HG03378 (cell line): ENCODE measurements around the gene PGLYRP2.
"Not testable (repeated sequence)": the region's sequence is repeated elsewhere in the genome, so short reads cannot be mapped to it uniquely, and the experiment has no call there.

Experiments
- ATAC-seq: cut with Tn5 transposase; IDR thresholded peaks from one replicate; pipeline ENCODE4 v1.9.1; 2021; ENCODE audit warnings: mild to moderate bottlenecking, moderate library complexity; ENCODE audit not compliant: unreplicated experiment

PGLYRP2 gene

DNA sequence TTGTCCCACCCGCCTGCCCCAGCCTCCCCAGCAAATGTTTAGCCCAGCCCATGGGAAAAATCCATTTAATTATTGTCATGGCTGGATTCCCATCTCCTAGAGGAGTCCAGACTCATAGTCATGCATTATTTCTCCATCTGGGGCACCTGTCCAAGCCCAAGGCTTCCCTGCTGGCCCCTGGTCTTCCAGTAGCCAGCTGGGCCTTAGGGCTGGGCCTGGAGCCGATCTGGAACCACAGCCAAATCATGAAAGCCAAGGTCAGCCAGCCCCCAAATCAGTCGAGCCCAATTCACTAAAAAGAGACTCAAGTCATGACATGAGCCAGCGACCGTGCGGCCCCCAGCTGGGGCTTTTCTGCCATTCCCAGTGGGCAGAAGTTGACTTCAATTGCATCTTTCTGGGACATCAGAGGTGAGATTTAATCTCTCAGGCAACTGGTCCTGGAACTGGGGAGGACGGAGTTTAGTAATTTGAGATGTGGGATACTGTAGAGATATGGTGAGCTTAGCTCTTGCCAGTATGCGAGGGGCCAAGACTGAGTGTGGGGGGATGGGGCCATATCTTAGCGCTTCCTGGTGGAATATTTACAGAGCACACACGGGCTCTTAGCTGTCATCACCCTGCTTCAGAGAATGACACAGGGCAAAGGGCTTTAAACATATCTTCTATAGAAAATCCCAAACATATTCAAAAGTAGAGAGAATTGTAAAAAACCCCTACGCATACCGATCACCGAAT is 9.4 kb upstream of the PGLYRP2 start:
- no peak for ATAC-seq

DNA sequence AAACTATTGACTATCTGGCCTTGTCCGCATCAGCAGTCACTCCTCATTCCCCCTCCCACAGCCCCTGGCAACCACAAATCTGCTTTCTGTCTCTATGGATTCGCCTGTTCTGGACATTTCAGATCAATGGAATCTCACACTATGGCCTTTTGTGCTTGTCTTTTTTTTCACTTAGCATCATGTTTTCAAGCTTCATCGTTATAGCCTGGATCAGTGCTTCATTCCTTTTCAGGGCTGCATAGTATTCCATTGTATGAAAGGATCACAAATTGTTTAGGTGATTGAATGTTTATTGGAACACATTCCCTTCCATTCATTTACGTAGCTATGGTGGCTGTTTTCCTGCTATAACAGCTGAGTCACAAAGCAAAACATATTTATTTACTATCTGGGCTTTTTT is 7.7 kb upstream of the PGLYRP2 start:
- ATAC-seq = no peak

DNA sequence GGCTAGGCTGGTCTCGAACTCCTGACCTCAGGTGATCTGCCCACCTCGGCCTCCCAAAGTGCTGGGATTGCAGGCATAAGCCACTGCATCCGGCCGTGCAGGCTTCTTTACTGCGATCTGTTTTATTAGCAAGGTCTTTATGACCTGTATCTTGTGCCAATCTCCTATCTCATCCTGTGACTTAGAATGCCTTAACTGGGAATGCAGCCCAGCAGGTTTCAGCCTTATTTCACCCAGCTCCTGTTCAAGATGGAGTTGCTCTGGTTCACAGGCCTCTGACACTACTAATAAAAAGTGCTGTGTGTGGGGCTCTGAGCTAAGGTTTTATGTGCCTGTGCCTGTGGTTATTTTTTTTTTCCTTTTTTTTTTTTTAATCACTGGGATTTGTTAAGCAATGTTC is 6.5 kb upstream of the PGLYRP2 start:
- ATAC-seq = not testable (repeated sequence)

DNA sequence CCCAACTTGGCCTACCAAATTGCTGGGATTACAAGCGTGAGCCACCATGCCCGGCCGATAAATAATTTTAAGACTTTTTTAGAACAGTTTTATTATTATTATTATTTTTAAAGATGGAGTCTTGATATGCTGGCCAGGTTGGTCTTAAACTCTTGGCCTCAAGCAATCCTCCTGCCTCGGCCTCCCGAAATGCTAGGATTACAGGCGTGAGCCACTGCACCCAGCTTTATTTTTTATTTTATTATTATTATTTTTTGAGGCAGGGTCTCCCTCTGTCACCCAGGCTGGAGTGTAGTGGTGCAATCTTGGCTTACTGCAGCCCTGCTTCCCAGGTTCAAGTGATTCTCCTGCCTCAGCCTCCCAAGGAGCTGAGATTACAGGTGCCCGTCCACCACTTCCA is 1.7 kb upstream of the PGLYRP2 start:
- ATAC-seq = not testable (repeated sequence)

DNA sequence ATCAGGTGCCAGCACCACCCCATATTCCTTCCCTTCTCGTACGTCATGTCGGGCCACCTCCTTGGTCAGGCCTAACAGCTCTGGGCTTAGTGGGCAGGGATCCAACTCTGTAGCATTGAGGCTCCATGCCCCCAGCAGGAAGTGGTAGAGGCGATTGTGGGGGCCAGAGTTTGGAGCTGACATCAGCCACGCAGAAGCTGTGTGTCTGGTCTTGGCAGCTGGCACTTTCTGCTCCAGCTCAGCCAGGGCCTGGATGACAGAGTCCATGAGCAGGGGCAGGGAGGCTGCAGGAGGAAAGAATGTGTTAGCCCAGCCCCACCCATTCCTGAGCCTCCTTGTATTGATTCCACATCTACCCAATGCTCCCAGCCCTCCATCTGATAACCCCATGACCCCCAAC is 3.0 kb downstream of the PGLYRP2 start:
- ATAC-seq = no peak

DNA sequence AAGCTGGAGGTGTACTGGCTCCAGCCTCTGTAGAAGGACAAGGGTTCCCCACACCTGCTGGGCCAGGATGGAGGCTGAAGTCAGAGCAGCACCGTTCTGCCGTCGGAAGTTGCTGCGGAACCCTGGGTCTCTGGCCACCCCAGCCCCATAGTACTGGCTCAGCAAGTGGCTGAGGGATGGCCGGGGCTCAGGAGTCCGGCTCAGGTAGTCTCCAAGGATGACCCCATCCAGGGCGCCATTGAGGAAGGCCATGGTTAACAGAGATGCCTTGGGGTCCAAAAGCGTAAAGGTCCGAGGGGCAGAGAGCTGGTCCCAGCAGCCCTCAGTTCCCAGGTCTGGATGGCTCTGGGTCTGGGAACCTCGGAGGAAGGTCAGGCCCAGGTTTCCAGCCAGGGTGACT is 3.7 kb downstream of the PGLYRP2 start:
- no peak for ATAC-seq

DNA sequence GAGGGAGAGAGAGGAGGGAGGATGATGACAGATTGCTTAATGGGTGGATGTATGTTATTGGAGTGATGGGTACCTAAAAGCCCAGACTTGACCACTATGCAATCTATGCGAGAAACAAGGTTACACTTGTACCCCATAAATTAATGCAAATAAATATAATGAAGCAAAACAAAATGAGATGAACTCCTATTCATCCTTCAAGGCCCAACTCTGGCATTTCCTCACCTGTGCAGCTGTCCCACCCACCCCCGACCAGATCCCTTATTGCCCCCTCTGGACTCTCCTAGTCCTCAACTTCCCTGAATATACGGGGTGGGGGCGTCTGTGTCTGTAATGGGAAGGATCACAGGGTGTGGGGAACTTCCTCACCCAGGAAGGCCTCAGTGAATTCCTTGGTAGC is 4.1 kb downstream of the PGLYRP2 start:
- ATAC-seq = no peak

DNA sequence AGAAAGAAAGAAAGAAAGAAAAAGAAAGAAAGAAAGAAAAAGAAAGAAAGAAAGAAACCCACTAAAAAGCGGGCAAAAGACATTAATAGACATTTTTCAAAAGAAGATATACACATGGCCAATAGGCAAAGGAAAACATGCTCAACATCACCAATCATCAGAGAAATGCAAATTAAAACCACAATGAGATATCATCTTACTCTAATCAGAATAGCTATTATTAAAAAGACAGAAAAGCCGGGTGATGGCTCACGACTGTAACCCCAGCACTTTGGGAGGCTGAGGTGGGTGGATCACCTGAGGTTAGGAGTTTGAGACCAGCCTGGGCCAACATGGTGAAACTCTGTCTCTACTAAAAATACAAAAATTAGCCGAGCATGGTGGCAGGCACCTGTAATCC is 5.5 kb downstream of the PGLYRP2 start:
- not testable (repeated sequence) for ATAC-seq

DNA sequence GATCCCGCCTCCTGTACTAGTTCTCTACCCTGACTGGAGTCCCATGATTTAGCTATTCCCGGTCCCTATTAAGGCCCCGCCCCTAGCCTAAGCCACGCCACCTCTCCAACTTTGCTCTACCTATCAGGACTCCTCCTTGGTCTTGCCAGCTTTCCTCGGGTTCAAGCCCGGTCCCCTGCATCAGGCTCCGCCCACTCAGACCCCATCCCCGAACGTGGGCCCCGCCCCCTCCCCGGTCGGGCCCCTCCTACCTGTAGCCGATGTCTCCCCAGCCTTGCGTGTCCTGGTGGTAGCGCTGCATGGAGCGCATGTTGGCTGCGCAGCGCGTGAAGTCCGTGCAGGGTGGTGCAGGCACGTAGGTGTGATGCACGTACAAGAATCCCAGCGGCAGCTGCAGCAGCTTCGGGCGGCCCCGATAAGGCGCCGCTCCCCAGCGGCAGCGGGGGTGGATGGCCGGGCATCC is 7.6 kb downstream of the PGLYRP2 start:
- no peak for ATAC-seq

DNA sequence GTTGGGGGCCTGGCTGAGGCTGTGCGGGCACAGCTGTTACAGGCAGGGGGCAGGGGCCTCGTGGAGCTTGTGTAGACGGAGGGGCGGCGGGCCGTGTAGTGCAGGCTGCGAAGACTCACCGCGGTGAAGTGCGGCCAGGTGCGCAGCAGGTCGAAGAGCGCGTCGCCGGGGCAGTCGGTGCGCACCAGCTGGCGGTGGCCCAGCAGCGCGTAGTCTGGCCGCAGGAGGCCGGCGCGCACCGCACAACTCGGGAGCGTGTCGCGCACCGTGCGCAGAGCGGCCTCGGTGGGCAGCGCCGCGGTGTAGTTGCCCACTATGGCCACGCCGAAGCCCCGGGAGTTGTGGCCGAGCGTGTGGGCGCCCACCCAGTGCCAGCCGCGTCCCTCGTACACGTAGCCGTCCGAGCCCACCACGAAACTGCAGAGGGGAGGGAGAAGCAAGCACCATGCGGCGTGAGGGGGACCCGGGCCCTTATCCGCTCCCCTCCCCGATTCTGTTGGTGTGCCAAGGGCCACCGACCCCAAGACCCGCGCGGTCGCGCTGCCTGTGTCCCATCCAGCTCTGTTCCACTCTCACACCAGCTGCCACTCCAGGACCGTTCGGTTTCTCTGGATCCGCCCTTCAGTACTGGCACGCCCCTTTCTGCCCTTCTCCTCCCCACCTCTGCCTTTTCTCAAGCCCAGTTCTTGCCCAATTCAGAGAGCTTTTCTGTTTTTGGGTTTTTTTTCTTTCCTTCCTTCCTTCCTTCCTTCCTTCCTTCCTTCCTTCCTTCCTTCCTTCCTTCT is 9.6 kb downstream of the PGLYRP2 start:
- no peak for ATAC-seq

DNA sequence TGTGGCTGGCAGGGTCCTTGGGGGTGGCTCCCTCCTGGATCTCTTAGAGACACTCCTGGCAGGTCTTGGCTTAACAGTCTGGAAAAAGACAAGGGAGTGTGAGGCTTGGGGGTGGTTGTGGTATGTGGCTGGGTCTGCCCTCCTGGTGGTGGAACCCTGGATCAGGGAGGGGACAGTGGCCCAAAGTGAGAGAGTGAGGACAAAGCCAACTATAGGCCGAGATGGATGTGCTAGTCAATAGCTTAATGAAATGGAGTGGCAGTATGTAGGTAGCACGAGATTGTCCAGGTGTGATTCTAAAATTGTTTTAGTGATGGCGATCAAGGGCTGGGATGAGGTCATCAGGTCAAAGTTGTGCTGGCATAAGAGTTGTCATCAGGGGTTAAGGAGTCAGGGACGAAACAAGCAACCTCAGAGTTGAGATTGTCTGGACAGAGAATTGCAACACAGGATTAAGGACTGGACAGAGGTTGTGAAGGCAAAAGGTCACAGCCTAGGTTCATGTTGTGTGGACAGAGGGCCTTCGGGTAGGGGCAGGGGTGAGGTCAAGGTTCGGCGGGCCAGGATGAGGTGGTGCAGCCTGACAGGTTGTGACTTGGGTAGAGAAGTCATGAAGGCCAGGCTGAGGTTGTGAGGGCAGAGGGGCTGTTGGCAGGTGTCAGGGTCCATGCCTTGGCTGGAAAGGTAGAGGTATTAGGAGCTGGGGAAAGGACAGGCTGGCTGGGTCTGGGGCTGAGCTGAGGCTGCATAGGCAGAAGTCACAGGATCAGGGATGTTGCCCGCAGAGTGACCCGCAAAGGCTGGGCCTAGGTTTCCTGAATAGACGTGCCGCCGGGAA is 10.4 kb downstream of the PGLYRP2 start:
- no peak for ATAC-seq

DNA sequence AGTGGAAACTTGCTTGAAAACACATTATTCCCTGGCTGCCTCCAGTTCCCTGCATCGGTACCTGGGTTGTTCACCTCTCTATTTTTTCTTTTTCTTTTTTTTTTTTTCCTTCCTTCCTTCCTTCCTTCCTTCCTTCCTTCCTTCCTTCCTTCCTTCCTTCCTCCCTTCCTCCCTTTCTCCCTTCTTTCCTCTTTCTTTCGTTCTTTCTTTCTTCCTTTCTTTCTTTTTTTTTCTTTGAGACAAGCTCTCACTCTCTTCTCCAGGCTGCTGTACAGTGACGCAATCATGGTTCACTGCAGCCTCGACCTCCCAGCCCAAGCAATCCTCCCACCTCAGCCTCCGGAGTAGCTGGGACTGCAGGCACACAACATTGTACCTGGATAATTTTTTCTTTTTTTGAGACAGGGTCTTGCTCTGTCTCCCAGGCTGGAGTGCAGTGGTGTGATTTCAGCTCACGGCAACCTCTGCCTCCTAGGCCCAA is 11.5 kb downstream of the PGLYRP2 start:
- no peak for ATAC-seq

DNA sequence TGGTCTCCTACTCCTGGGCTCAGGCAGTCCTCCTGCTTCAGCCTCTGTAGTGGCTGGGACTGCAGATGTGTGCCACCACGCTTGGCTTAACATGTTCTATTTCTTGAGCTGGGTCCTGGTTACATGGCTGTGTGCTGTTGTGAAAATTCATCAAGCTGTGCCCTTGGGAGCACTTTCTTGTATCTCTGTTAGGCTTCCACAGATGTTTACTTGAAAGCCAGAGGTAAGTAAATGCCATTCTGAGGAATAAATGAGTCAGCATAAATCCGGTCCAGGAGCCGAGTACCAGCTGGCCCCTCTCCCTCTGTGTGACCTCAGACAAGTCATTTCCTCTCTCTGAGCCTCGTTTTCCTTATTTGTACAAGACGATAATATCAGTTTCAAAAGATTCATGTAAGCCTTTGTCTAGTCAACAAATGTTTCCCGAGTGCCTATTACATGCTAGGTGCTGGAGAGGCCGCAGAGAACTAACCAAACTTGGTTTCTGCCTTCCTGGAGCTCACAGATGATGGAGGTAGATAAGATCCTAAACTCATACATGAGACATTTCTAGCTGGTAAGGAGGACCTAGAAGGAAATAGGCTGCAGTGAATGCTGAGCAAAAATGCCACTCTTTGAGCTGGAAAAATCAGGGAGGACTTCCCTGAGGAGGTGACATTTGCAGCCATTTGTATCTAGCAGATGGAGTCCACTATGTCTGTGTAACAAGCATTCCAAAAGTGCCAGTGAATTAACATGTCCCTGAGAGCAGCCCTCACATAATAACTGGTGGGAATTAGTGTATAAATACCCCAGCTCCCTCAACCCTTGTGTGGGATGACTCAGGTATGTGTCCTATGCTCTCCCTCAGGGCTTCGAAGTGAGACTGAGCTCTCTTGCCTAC is 12.2 kb downstream of the PGLYRP2 start:
- ATAC-seq = peak; percentile 61

DNA sequence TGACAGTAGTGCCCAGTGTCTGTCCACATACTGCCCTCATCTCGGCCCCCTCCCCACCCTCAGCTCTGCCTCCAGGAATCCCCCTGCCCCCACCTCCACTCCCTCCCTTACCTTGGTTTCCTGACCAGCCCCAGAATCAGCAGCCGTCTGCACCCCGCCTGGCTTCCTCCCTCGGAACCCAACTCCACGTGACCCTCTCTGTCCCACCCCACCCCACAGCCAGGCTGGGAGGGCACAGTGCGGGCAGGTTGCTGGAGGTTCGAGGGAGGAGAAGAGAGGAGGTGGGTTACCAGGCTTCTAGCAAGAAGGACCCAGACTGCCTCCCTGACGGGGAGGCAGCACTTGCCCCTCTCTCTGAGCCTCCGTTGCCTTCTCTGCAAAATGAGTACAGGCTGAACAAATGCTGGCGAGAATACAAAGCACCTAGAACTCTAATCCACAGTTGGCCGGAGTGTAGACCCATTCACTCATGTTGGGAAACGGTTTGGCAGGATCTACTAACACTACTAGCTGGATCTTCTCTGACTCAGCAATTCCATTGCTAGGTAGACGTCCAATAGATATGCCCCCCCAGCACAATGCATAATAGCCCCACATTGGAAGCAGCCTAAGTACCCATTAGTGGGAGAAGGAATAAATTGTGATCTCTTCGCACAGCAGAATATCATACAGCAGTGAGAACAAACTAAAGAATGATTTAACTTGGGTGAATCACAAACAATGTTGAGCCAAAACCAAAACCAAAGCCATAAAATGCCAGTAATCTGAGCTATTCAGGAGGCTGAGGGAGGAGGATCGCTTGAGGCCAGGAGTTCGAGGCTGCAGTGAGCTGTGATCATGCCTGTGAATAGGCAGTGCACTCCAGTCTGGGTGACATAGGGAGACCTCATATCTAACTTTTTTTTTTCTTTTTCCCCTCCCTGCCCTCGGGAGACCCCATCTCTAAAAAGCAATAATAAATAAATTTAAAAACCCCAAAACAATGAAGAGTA is 14.6 kb downstream of the PGLYRP2 start, which contains the start of gene RASAL3:
Gene RASAL3 (minus strand): TSS at position 151 of the 992 bp plus-strand sequence. CDS start 186 bp downstream, outside the sequence.
- no peak for ATAC-seq

DNA sequence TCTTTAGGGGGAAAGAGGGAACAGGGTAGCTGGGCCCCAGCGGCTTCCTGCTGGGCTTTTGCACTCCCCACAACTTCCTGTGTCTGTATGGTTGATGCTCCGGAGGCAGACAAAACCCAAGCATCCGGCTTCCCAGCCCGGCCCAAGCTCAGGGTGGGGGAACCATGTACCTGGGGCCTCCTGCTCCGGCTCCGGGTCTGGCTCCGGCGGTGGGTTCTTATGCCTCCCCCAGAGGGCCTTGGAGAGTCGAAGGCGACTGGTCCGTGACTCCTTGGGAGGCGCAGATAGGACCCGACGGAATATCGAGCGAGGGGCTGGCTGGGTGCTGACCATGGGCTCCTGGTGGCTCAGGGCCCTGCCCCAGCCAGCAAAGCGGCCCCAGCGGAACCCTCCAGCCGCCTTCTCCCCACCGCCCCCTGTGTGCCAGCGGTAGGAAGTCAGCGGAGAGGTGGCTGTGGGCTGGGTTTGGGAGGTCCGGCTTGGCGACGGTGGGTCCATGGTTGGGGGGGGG is 15.4 kb downstream of the PGLYRP2 start:
- no peak for ATAC-seq

DNA sequence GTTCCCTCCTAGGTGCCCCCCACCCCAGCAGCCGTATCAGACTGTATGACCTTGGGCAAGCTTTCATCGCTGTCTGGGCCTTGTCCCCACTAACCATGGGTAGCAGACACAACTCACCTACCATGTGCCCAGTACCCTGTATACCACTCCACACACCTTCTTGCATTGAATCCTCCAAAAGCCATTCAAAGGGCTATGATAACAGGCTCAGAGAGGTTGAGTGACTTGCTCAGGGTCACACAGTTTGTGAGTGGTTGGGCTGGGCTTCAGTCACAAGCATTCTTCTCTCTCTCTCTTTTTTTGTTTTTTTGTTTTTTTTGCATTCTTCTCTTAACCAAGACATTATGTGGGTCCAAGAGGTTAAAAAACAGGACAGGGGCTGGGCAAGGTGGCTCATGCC is 17.6 kb downstream of the PGLYRP2 start:
- no peak for ATAC-seq

DNA sequence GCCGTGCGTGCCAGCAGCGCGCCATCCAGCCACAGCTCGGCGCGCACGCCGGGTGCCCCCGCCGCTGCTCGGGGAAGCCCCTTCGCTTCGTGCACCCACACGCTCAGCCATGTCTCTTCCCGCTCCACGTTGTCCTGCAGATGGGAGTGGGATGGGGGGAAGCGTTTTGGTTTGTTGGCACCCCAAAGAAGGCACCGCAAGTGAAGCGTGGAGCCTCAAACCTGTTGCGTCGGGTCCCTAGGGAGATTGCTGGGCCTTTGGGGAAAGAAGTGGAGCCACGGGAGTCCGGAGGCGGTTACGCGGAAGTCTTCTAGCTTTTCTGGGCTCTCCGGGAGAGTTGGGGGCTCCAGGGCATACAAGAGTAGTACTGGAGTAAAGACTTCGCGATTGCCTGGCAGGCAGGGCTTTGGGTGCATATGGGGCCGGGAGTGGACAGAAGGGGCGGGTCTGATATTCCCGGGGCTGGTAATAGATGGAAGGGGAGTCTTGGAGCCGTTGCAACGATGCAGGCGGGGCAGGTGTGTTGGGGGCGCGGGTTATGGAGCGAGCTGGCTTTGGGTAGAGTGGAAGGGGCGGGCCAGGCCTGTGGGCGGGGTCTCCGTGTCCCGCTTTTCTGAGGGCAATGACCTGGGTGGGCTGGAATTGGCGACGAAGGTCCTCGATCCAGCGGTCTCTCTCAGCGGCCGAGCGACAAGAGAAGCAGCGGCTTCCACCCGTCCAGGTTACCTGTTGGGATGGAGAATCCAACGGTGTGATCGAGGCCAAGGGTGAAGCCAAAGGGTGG is 21.4 kb downstream of the PGLYRP2 start:
- no peak for ATAC-seq
